Ovary (tissue), 3 donors: Measurements from ENCODE around the gene ZNF813.

Source experiments
- EP300 ChIP-seq: sonication (generic); formaldehyde crosslinking; IDR thresholded peaks from one replicate; pipeline ENCODE4 v1.6.1; 2017; ENCODE audit warnings: antibody characterized with exemption
- TF ChIP-seq, protein P1 (sequence below), 3 donors: fragments of 450-650 bp in 2 of 3; fragments of 200-600 bp in 1 of 3; IDR thresholded peaks; one replicate each; pipeline versions ENCODE4 v1.5.1 to v1.8.0; 2016 to 2022; ENCODE audit warnings: antibody characterized with exemption in 3 of 3, mild to moderate bottlenecking in 1 of 3
- donor health status: DM: no; HTN: no; CAD: no.

DNA sequence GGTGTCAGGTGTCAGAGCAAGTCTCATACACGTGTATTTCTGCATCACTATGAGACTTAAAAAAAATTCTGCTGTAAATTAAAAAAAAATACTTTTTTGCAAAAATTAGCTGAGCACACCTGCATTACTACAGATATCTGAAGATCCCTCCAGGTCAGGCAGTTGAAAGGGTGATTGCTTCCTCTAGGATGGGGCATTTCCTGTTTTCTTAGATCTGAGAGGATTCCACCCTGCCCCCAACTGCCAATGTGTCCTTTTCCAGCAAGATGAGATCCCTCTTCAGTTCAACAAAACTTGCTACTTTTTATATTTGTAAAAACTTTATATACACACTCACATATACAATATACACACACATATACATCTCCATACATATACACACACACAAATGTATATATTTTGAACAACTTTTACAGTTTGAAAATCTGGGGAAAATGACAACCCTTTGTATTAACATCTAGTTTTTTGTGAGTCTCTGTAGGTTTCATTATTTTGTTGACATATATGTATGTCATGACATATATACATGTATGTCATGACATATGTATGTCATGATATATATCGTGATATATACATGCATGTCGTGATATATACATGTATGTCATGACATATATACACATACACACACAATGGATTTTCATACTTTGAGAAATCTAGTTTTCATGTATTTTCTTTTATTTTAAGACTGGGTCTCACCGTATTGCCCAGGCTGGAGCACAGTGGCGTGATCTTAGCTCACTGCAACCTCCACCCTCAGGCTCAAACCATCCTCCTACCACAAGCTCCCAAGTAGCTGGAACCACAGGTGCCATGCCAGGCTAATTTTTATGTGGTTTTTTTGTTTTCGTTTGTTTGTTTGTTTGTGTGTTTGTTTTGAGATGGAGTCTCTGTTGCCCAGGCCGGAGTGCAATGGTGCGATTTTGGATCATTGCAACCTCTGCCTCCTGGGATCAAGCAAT is 17.8 kb downstream of the ZNF813 start:
- TF ChIP-seq, protein P1, sequence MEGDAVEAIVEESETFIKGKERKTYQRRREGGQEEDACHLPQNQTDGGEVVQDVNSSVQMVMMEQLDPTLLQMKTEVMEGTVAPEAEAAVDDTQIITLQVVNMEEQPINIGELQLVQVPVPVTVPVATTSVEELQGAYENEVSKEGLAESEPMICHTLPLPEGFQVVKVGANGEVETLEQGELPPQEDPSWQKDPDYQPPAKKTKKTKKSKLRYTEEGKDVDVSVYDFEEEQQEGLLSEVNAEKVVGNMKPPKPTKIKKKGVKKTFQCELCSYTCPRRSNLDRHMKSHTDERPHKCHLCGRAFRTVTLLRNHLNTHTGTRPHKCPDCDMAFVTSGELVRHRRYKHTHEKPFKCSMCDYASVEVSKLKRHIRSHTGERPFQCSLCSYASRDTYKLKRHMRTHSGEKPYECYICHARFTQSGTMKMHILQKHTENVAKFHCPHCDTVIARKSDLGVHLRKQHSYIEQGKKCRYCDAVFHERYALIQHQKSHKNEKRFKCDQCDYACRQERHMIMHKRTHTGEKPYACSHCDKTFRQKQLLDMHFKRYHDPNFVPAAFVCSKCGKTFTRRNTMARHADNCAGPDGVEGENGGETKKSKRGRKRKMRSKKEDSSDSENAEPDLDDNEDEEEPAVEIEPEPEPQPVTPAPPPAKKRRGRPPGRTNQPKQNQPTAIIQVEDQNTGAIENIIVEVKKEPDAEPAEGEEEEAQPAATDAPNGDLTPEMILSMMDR (IDR thresholded peaks at IDR 0.05) = no peak
- no peak for TF ChIP-seq EP300
